Thyroid gland (tissue), 4 donors: ENCODE data around the gene DNER. TPM values are rescaled to one million over a fixed set of nuclear protein-coding genes. Genes with fewer than 3 reads are reported as not detected.
"Not testable (repeated sequence)": the region's sequence is repeated elsewhere in the genome, so short reads cannot be mapped to it uniquely, and the experiment has no call there.

Experiments used
- DNase-seq, 2 donors: peaks; one replicate each; pipeline ENCODE4 v3.0.0-alpha.2; 2019
- H3K27ac ChIP-seq, 3 donors: fragments of 200-600 bp; sonication (generic); 1 replicate in 2 of 3; 2 replicates in 1 of 3; pipeline ENCODE4 v1.5.1; 2016 to 2019; ENCODE audit warnings: mild to moderate bottlenecking in 1 of 3, moderate library complexity in 1 of 3
- H3K27me3 ChIP-seq: fragments of 200-600 bp; sonication (generic); one replicate; pipeline ENCODE4 v1.5.1; 2019
- H3K36me3 ChIP-seq, 2 donors: fragments of 200-600 bp; sonication (generic); one replicate each; pipeline ENCODE4 v1.5.1; 2016 to 2019
- H3K4me1 ChIP-seq, 2 donors: fragments of 200-600 bp; sonication (generic); one replicate each; pipeline ENCODE4 v1.5.1; 2017 to 2019
- H3K4me3 ChIP-seq, 3 donors: fragments of 200-600 bp; sonication (generic); replicated peaks in 1 of 3; 1 replicate in 2 of 3; 2 replicates in 1 of 3; pipeline ENCODE4 v1.5.1; 2016; ENCODE audit warnings: mild to moderate bottlenecking in 1 of 3
- H3K9me3 ChIP-seq: fragments of 200-600 bp; sonication (generic); one replicate; pipeline ENCODE4 v1.5.1; 2017
- POLR2A ChIP-seq, 2 donors: fragments of 450-650 bp; IDR thresholded peaks; one replicate each; pipeline ENCODE4 v1.6.1; 2017; ENCODE audit warnings: antibody characterized with exemption in 2 of 2, mild to moderate bottlenecking in 2 of 2, moderate library complexity in 1 of 2
- WGBS, 2 donors: methylation state at CpG; one replicate each; pipeline ENCODE4 v1.1.5; 2017; 5-methylcytosine and 5-hydroxymethylcytosine counted together
- intact Hi-C: fragments of 100-400 bp; cut with DNase I; formaldehyde crosslinking; loops from one replicate; pipeline ENCODE4 v1.15.1; 2023
- total RNA-seq, 4 donors: library from RNA; depleted of rRNA; stranded (reverse); fragments of >200 nt; gene quantifications; one replicate each; pipeline ENCODE4 v1.2.3, GENCODE V29; 2016
- TF ChIP-seq, protein P1 (sequence below), 6 experiments: fragments of 200-600 bp in 3 of 6; fragments of 450-650 bp in 3 of 6; sonication (generic) in 3 of 6; IDR thresholded peaks; one replicate each; pipeline ENCODE4 v1.5.1; 2016 to 2019; ENCODE audit warnings: antibody characterized with exemption in 6 of 6, mild to moderate bottlenecking in 2 of 6, inconsistent platforms in 1 of 6, moderate library complexity in 1 of 6

The DNER gene
- total RNA-seq, 4 donors from 2014 or later: 0.13 to 0.93 (median 0.42) TPM; not detected in 1

- Histone ChIP-seq H3K4me3 (no peak overlapping the region), H3K4me1 (no peaks in the 10 kb centered on the region), H3K27me3 (no peaks in the 10 kb centered on the region), H3K36me3 (no peaks in the 10 kb centered on the region), H3K9me3 (no peaks in the 10 kb centered on the region), H3K27ac (no peak overlapping the region)
- DNase-seq: no peak
- WGBS, 2 donors: 74 to 83% methylated on average over 3 of the region's 3 CpGs
- intact Hi-C loops: no loop called here
- TF ChIP-seq POLR2A (IDR thresholded peaks at IDR 0.05): no peak
- TF ChIP-seq, protein P1, sequence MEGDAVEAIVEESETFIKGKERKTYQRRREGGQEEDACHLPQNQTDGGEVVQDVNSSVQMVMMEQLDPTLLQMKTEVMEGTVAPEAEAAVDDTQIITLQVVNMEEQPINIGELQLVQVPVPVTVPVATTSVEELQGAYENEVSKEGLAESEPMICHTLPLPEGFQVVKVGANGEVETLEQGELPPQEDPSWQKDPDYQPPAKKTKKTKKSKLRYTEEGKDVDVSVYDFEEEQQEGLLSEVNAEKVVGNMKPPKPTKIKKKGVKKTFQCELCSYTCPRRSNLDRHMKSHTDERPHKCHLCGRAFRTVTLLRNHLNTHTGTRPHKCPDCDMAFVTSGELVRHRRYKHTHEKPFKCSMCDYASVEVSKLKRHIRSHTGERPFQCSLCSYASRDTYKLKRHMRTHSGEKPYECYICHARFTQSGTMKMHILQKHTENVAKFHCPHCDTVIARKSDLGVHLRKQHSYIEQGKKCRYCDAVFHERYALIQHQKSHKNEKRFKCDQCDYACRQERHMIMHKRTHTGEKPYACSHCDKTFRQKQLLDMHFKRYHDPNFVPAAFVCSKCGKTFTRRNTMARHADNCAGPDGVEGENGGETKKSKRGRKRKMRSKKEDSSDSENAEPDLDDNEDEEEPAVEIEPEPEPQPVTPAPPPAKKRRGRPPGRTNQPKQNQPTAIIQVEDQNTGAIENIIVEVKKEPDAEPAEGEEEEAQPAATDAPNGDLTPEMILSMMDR (IDR thresholded peaks at IDR 0.05): no peak
Measured at GRCh38 chr2:229616433-229616832, 97.9 kb downstream of the DNER start.

- H3K27ac ChIP-seq, H3K27me3 ChIP-seq, H3K4me3 ChIP-seq, H3K36me3 ChIP-seq, H3K4me1 ChIP-seq, intact Hi-C loops, DNase-seq, H3K9me3 ChIP-seq: not testable (repeated sequence)
- WGBS, 2 donors: 87 to 96% methylated on average over 4 of the region's 4 CpGs
Measured at GRCh38 chr2:229614021-229614420, 100.3 kb downstream of the DNER start.

DNA sequence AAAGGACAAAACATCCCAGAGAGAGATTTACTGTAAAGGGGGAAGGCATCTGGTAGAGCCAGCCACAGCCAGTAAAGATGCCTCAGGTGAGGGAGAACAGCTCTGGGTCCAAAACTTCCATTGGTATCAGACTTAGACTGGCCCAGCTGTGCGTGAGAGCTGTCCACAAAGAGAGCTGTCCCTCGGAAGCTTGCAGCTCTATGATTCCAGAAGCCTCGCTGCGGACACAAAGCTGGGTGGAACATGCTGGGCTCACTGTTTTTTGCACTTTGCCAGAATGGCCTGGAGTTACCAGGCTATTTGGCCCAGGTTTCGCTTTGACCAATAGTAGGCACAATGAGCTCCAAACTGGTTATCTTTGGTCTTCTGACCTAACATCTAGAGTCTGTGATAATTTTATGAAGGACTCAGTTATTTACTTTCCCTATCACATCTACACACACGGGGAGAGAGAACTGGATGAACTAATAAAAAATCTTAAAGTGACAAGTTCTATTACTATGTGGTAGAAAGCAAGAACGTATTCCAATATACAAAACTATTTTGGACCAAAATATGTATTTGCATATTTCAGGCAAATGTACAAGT lies 101.9 kb downstream of the DNER start:
- DNase-seq: no peak
- H3K36me3 ChIP-seq: no peaks in the 10 kb centered on the region
- TF ChIP-seq, protein P1 (IDR thresholded peaks at IDR 0.05): no peak
- TF ChIP-seq POLR2A (IDR thresholded peaks at IDR 0.05): no peak
- no peaks in the 10 kb centered on the region for H3K9me3 ChIP-seq
- WGBS, 2 donors: 75 to 79% methylated on average over 7 of the region's 7 CpGs
- intact Hi-C loops: no loop called here
- H3K4me3 ChIP-seq: no peak overlapping the region
- H3K27me3 ChIP-seq: no peaks in the 10 kb centered on the region
- no peak overlapping the region for H3K27ac ChIP-seq
- no peaks in the 10 kb centered on the region for H3K4me1 ChIP-seq

- Histone ChIP-seq H3K36me3 (no peaks in the 10 kb centered on the region), H3K4me3 (no peak overlapping the region), H3K4me1 (no peaks in the 10 kb centered on the region), H3K27me3 (no peaks in the 10 kb centered on the region), H3K9me3 (no peaks in the 10 kb centered on the region), H3K27ac (no peak overlapping the region)
- WGBS, 2 donors: 93 to 94% methylated on average over 2 of the region's 2 CpGs
- DNase-seq: no peak
- TF ChIP-seq, protein P1 (IDR thresholded peaks at IDR 0.05): no peak
- TF ChIP-seq POLR2A (IDR thresholded peaks at IDR 0.05): no peak
- intact Hi-C loops: no loop called here
Measured at GRCh38 chr2:229611360-229611759, 103.0 kb downstream of the DNER start.

DNA sequence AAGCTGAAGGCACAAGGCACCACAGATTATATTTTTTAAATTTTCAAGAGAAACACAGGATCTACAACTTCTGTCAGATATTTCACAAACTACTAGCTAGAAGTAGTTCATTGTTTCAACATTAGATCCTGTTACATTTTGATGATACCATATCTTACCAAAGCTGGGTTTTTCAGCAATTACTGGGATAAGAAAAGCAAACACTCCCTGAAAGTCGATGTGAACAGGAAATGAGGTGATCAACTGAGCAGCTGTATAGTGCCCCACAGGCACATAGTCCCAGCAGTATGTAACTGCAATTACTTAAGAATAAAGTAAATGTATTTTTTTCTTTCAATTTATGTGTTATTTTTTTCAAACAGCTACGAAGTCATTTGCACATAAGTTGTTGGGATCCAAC lies 103.5 kb downstream of the DNER start:
- no peaks in the 10 kb centered on the region for H3K9me3 ChIP-seq
- DNase-seq: no peak
- no peaks in the 10 kb centered on the region for H3K27me3 ChIP-seq
- no peak overlapping the region for H3K27ac ChIP-seq
- H3K4me3 ChIP-seq: no peak overlapping the region
- no peaks in the 10 kb centered on the region for H3K36me3 ChIP-seq
- 61 to 67% methylated on average over 2 of the region's 2 CpGs for WGBS, 2 donors
- H3K4me1 ChIP-seq: no peaks in the 10 kb centered on the region
- no peak for TF ChIP-seq POLR2A (IDR thresholded peaks at IDR 0.05)
- TF ChIP-seq, protein P1 (IDR thresholded peaks at IDR 0.05): no peak
- intact Hi-C loops: no loop called here
